GM23338 (cell line): ENCODE measurements around the gene CYP3A7. TPM values are rescaled to one million over a fixed set of nuclear protein-coding genes. Genes with fewer than 3 reads are reported as not detected.

ENCODE experiments used
- ATAC-seq: fragments of 200-7000 bp; cut with Tn5 transposase; 3 replicates; pipeline ENCODE4 v1.9.1; 2020
- DNase-seq: peaks from one replicate; pipeline ENCODE4 v3.0.0-alpha.2; 2015; ENCODE audit warnings: low spot score
- H2AFZ ChIP-seq: fragments of 200-600 bp; sonication (generic); 2 replicates; pipeline ENCODE4 v1.8.0; 2016; ENCODE audit warnings: antibody characterized with exemption, mild to moderate bottlenecking, moderate library complexity
- H3F3A ChIP-seq: fragments of 200-600 bp; sonication (generic); replicated peaks from 2 replicates; pipeline ENCODE4 v1.8.0; 2017; ENCODE audit warnings: antibody characterized with exemption, mixed run types, low read depth
- H3K27ac ChIP-seq: fragments of 200-600 bp; sonication (generic); 2 replicates; pipeline ENCODE4 v1.6.1; 2016; ENCODE audit warnings: low read depth
- H3K27me3 ChIP-seq: fragments of 200-600 bp; sonication (generic); 2 replicates; pipeline ENCODE4 v1.8.0; 2016; ENCODE audit warnings: mild to moderate bottlenecking, mixed run types, moderate library complexity; ENCODE audit not compliant: insufficient read depth
- H3K36me3 ChIP-seq: fragments of 200-600 bp; sonication (generic); 2 replicates; pipeline ENCODE4 v1.8.0; 2016; ENCODE audit warnings: mild to moderate bottlenecking; ENCODE audit not compliant: insufficient read depth
- H3K4me1 ChIP-seq: fragments of 200-600 bp; sonication (generic); 2 replicates; pipeline ENCODE4 v1.8.0; 2016; ENCODE audit warnings: mild to moderate bottlenecking, moderate library complexity; ENCODE audit not compliant: insufficient read depth
- H3K4me2 ChIP-seq: fragments of 200-600 bp; sonication (generic); 2 replicates; pipeline ENCODE4 v1.7.1; 2017; ENCODE audit warnings: mixed run types
- H3K4me3 ChIP-seq: fragments of 200-600 bp; sonication (generic); 2 replicates; pipeline ENCODE4 v1.6.1; 2016; ENCODE audit warnings: mixed run types
- H3K79me2 ChIP-seq: fragments of 200-600 bp; sonication (generic); replicated peaks from 2 replicates; pipeline ENCODE4 v1.8.0; 2017; ENCODE audit warnings: mild to moderate bottlenecking; ENCODE audit not compliant: insufficient read depth
- H3K9me2 ChIP-seq: fragments of 200-600 bp; sonication (generic); 2 replicates; pipeline ENCODE4 v1.8.0; 2017; ENCODE audit not compliant: insufficient read depth
- H4K20me1 ChIP-seq: fragments of 200-600 bp; sonication (generic); replicated peaks from 2 replicates; pipeline ENCODE4 v1.8.0; 2017; ENCODE audit warnings: mild to moderate bottlenecking; ENCODE audit not compliant: insufficient read depth
- H3K27ac Mint-ChIP-seq: 2 replicates; pipeline ENCODE4 v1.8.0; 2020; ENCODE audit warnings: inconsistent platforms, mild to moderate bottlenecking, moderate library complexity, mixed read lengths
- H3K27me3 Mint-ChIP-seq: 3 replicates; pipeline ENCODE4 v1.8.0; 2022; ENCODE audit warnings: low read depth, mild to moderate bottlenecking, moderate library complexity, mixed read lengths, inconsistent platforms; ENCODE audit not compliant: insufficient read depth, poor library complexity
- H3K36me3 Mint-ChIP-seq: 3 replicates; pipeline ENCODE4 v1.8.0; 2021; ENCODE audit warnings: low read depth, mild to moderate bottlenecking, inconsistent platforms, moderate library complexity, mixed read lengths
- H3K4me1 Mint-ChIP-seq: 3 replicates; pipeline ENCODE4 v1.8.0; 2020; ENCODE audit warnings: mild to moderate bottlenecking, inconsistent platforms, mixed read lengths
- H3K4me3 Mint-ChIP-seq: 3 replicates; pipeline ENCODE4 v1.8.0; 2021; ENCODE audit warnings: moderate library complexity, mild to moderate bottlenecking, inconsistent platforms, mixed read lengths
- H3K9me3 Mint-ChIP-seq: 3 replicates; pipeline ENCODE4 v1.8.0; 2020; ENCODE audit warnings: moderate library complexity, mild to moderate bottlenecking, inconsistent platforms, mixed read lengths
- CREB1 ChIP-seq: fragments of 250-450 bp; sonication (Bioruptor Pico); IDR thresholded peaks from 2 replicates; pipeline ENCODE4 v1.5.0; 2020; ENCODE audit warnings: low read depth, mild to moderate bottlenecking, moderate library complexity
- POLR2AphosphoS5 ChIP-seq: IDR thresholded peaks from 2 replicates; pipeline ENCODE4 v1.6.1; 2016; ENCODE audit warnings: antibody characterized with exemption, low read depth
- REST ChIP-seq: IDR thresholded peaks from one replicate; pipeline ENCODE4 v1.6.1; 2018; ENCODE audit warnings: antibody characterized with exemption; ENCODE audit not compliant: unreplicated experiment
- STAT1 ChIP-seq: IDR thresholded peaks from one replicate; pipeline ENCODE4 v1.6.1; 2016; ENCODE audit warnings: antibody characterized with exemption; ENCODE audit not compliant: unreplicated experiment
- ZNF114 ChIP-seq: fragments of 250-450 bp; sonication (Bioruptor Pico); IDR thresholded peaks from 2 replicates; pipeline ENCODE4 v1.5.0; 2020; ENCODE audit warnings: mild to moderate bottlenecking, moderate library complexity
- ZNF331 ChIP-seq: fragments of 250-450 bp; sonication (Bioruptor Pico); IDR thresholded peaks from 2 replicates; pipeline ENCODE4 v1.5.0; 2020; ENCODE audit warnings: low read depth, mild to moderate bottlenecking, moderate library complexity
- polyA plus RNA-seq: library from polyadenylated mRNA; unstranded; fragments of >200 nt; fragmentation: Nextera tagmentation; extraction: Ambion mirVana; gene quantifications from 2 replicates; pipeline ENCODE4 v1.2.1, GENCODE V29; 2016
- total RNA-seq: library from RNA; depleted of rRNA; stranded (reverse); fragments of >200 nt; shearing (Covaris generic); gene quantifications from 2 replicates; pipeline ENCODE4 v1.2.3, GENCODE V29; 2014
- TF ChIP-seq, protein P1 (sequence below): fragments of 250-450 bp; sonication (Bioruptor Pico); IDR thresholded peaks from 2 replicates; pipeline ENCODE4 v1.5.0; 2020; ENCODE audit warnings: mild to moderate bottlenecking, moderate library complexity

Gene CYP3A7
- total and polyA plus RNA-seq, 2 experiments from 2014 or later, result 0.19 TPM; not detected in 1

DNA sequence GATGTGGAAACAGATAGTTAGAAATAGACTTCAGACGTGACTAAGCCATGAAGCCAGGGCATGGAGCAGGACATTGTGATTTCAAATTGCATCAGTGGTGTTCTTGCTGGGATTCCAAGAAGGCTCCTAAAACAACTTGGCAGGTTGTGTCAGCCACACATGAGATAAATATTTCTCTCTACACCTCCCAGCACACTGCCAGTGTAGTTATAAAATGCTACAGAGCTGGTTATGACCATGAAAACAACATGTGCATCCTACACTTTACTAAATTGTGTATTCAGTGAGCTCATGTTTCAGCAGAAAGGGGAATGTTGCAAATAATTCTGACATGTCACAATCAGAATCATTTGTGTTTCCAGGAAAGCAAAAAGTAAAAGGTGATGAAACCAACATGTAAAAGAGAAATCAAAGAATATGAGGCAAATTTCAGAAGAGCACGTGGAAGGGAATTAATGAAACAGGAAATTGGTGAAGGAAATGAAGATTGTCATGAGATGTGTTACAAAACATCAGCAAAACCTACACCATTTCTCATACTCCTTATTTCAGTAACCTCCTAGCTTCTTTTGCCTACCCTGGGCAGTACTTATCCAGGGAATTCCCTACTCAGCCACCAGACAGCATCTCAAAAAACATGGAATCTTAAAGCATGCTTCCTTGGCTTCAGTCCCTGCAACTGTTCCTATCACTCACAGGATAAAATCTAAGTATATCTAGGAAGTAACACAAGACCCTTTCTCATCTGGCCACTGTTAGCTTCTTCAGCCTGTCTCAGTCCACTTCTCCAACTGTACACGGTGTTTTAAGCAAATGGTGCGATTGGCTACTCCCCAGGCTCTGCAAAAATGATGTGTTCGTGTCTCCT is 5.8 kb upstream of the CYP3A7 start (continued):
- no peak for TF ChIP-seq REST
- TF ChIP-seq ZNF114 (CRISPR knock-in tag), result no peak

- Histone ChIP-seq H3K27me3 (no peaks in the 10 kb centered on the region), H3F3A (no peaks in the 10 kb centered on the region), H4K20me1 (no peaks in the 10 kb centered on the region), H3K79me2 (no peaks in the 10 kb centered on the region), H3K27ac (no peak overlapping the region), H3K4me1 (0 out of 2 replicates have a peak, but pooled peaks cover 5% of the 10 kb centered on the region), H3K4me2 (no peak overlapping the region), H3K9me2 (0 out of 2 replicates have a peak, but pooled peaks cover 3% of the 10 kb centered on the region), H3K4me3 (no peak overlapping the region), H2AFZ (no peak overlapping the region), H3K36me3 (no peaks in the 10 kb centered on the region)
- Mint-ChIP-seq H3K27me3 (peaks cover 2% of the 10 kb centered on the region), H3K36me3 (no peaks in the 10 kb centered on the region), H3K9me3 (no peaks in the 10 kb centered on the region; the same call in 2 of the 3 replicates), H3K4me1 (peaks cover 6% of the 10 kb centered on the region; the same call in 1 of the 3 replicates), H3K4me3 (no peak overlapping the region), H3K27ac (no peak overlapping the region)
- ATAC-seq, result no peak; the same call in 2 of the 3 replicates
- DNase-seq, result no peak
- no peak for TF ChIP-seq STAT1
- no peak for TF ChIP-seq CREB1
- TF ChIP-seq, protein P1, sequence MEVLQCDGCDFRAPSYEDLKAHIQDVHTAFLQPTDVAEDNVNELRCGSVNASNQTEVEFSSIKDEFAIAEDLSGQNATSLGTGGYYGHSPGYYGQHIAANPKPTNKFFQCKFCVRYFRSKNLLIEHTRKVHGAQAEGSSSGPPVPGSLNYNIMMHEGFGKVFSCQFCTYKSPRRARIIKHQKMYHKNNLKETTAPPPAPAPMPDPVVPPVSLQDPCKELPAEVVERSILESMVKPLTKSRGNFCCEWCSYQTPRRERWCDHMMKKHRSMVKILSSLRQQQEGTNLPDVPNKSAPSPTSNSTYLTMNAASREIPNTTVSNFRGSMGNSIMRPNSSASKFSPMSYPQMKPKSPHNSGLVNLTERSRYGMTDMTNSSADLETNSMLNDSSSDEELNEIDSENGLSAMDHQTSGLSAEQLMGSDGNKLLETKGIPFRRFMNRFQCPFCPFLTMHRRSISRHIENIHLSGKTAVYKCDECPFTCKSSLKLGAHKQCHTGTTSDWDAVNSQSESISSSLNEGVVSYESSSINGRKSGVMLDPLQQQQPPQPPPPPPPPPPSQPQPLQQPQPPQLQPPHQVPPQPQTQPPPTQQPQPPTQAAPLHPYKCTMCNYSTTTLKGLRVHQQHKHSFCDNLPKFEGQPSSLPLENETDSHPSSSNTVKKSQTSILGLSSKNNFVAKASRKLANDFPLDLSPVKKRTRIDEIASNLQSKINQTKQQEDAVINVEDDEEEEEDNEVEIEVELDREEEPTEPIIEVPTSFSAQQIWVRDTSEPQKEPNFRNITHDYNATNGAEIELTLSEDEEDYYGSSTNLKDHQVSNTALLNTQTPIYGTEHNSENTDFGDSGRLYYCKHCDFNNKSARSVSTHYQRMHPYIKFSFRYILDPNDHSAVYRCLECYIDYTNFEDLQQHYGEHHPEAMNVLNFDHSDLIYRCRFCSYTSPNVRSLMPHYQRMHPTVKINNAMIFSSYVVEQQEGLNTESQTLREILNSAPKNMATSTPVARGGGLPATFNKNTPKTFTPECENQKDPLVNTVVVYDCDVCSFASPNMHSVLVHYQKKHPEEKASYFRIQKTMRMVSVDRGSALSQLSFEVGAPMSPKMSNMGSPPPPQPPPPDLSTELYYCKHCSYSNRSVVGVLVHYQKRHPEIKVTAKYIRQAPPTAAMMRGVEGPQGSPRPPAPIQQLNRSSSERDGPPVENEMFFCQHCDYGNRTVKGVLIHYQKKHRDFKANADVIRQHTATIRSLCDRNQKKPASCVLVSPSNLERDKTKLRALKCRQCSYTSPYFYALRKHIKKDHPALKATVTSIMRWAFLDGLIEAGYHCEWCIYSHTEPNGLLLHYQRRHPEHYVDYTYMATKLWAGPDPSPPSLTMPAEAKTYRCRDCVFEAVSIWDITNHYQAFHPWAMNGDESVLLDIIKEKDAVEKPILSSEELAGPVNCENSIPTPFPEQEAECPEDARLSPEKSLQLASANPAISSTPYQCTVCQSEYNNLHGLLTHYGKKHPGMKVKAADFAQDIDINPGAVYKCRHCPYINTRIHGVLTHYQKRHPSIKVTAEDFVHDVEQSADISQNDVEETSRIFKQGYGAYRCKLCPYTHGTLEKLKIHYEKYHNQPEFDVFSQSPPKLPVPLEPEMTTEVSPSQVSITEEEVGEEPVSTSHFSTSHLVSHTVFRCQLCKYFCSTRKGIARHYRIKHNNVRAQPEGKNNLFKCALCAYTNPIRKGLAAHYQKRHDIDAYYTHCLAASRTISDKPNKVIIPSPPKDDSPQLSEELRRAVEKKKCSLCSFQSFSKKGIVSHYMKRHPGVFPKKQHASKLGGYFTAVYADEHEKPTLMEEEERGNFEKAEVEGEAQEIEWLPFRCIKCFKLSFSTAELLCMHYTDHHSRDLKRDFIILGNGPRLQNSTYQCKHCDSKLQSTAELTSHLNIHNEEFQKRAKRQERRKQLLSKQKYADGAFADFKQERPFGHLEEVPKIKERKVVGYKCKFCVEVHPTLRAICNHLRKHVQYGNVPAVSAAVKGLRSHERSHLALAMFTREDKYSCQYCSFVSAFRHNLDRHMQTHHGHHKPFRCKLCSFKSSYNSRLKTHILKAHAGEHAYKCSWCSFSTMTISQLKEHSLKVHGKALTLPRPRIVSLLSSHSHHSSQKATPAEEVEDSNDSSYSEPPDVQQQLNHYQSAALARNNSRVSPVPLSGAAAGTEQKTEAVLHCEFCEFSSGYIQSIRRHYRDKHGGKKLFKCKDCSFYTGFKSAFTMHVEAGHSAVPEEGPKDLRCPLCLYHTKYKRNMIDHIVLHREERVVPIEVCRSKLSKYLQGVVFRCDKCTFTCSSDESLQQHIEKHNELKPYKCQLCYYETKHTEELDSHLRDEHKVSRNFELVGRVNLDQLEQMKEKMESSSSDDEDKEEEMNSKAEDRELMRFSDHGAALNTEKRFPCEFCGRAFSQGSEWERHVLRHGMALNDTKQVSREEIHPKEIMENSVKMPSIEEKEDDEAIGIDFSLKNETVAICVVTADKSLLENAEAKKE (CRISPR knock-in tag), result no peak
- no peak for TF ChIP-seq REST
- no peak for TF ChIP-seq ZNF331 (CRISPR knock-in tag)
- no peak for TF ChIP-seq POLR2AphosphoS5
Measured at GRCh38 chr7:99739699-99740572, 4.9 kb upstream of the CYP3A7 start.
